Kidney (tissue), 14 donors: ENCODE data around the gene SPTBN1. TPM values are rescaled to one million over a fixed set of nuclear protein-coding genes. Genes with fewer than 3 reads are reported as not detected.

ENCODE experiments used
- DNase-seq, 5 donors: peaks; one replicate each; pipeline ENCODE4 v3.0.0-alpha.2; 2013 to 2020
- FAIRE-seq: peaks from 2 replicates; lab custom pipeline; 2012; peaks lifted over from hg19 to GRCh38; lab: Jason Lieb, UNC
- H3K27ac ChIP-seq, 2 donors: one replicate each; pipeline ENCODE4 v1.7.0; 2013; ENCODE audit warnings: low read depth in 2 of 2, low read length in 2 of 2, inconsistent platforms in 1 of 2
- H3K27me3 ChIP-seq: one replicate; pipeline ENCODE4 v1.7.1; 2013; ENCODE audit warnings: low read length, inconsistent platforms; ENCODE audit not compliant: control insufficient read depth, insufficient read depth
- H3K36me3 ChIP-seq, 3 donors: one replicate each; pipeline versions ENCODE4 v1.7.0 to v1.7.1; 2013; ENCODE audit warnings: low read length in 3 of 3, control low read depth in 1 of 3, inconsistent platforms in 1 of 3; ENCODE audit not compliant: insufficient read depth in 3 of 3, control insufficient read depth in 2 of 3
- H3K4me1 ChIP-seq, 3 donors: one replicate each; pipeline versions ENCODE4 v1.7.0 to v1.7.1; 2013; ENCODE audit warnings: low read length in 3 of 3, inconsistent platforms in 1 of 3, low read depth in 1 of 3; ENCODE audit not compliant: control insufficient read depth in 2 of 3, insufficient read depth in 2 of 3
- H3K4me3 ChIP-seq, 3 donors: one replicate each; pipeline versions ENCODE4 v1.7.0 to v1.8.1; 2013; ENCODE audit warnings: low read length in 3 of 3, control low read depth in 1 of 3, inconsistent platforms in 1 of 3
- H3K9ac ChIP-seq, 3 donors: one replicate each; pipeline versions ENCODE4 v1.7.0 to v1.7.1; 2013; ENCODE audit warnings: low read length in 3 of 3, control low read depth in 1 of 3, inconsistent platforms in 1 of 3
- H3K9me3 ChIP-seq, 3 donors: one replicate each; pipeline versions ENCODE4 v1.7.0 to v1.7.1; 2013; ENCODE audit warnings: low read length in 3 of 3, control low read depth in 1 of 3, inconsistent platforms in 1 of 3; ENCODE audit not compliant: control insufficient read depth in 2 of 3, insufficient read depth in 1 of 3
- CTCF ChIP-seq: IDR thresholded peaks from 3 replicates; pipeline ENCODE4 v1.5.1; 2012; ENCODE audit warnings: mild to moderate bottlenecking, moderate library complexity, borderline replicate concordance; ENCODE audit not compliant: insufficient read depth; ENCODE audit errors: extremely low read depth
- intact Hi-C: fragments of 100-400 bp; cut with DNase I; formaldehyde crosslinking; loops from one replicate; pipeline ENCODE4 v1.11.1; 2022
- polyA plus RNA-seq: library from polyadenylated mRNA; stranded (reverse); fragments of 350-450 nt; fragmentation: Illumina TruSeq; extraction: RNeasy Lipid Tissue Mini Kit (QIAGEN cat#74804); gene quantifications from one replicate; pipeline ENCODE4 v1.2.3, GENCODE V29; 2014; ENCODE audit warnings: low read depth, low replicate concordance; ENCODE audit not compliant: insufficient read depth
- total RNA-seq: library from RNA; stranded (reverse); fragmentation: NEBNext Ultra II Directional; extraction: Animal tissue kit (Norgen Biotek cat#: 25700); gene quantifications from one replicate; pipeline ENCODE4 v1.2.1, GENCODE V29; 2021
- donor health status: control.
- donor health status: control.
- donor health status: control.
- donor health status: control.
- donor health status: control.
- donor health status: DM: yes; HTN: yes; CAD: no.
- donor health status: Normal renal cell carcinoma (clear cell type).

The SPTBN1 gene
- total and polyA plus RNA-seq, 2 donors from 2014 or later: 93.2 to 313 TPM

DNA sequence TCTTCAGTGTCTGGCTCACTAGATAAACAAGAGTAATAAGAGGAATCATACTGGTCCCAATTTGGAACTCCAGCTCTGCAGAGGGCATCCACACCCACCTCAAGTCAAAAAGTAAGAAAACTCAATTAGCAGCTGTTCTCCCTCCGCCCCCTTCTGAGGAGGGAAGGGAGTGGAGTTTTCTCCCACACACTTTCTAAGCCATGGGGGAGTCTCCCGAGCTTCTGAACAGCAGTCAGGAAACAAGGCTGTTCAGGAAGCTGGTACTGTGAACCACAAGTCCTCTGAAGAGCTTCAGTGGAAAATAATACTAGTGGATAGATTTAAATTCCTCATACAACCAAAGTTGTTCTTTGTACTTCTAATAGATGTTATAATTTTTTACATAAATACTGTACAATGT lies 32.9 kb upstream of the SPTBN1 start:
- H3K9ac ChIP-seq: no peak overlapping the region
- H3K9me3 ChIP-seq: no peaks in the 10 kb centered on the region
- H3K4me3 ChIP-seq: no peak overlapping the region
- peak in 4 of 5 donors; percentile 43 to 77 (median 63) for DNase-seq
- peaks cover 3 to 6% (median 4%) of the 10 kb centered on the region in 3 donors for H3K4me1 ChIP-seq
- TF ChIP-seq CTCF: no peak
- H3K27ac ChIP-seq: peak overlapping the region in 1 of 2 donors; percentile 7
- no peaks in the 10 kb centered on the region for H3K27me3 ChIP-seq
- intact Hi-C loops: no loop called here
- H3K36me3 ChIP-seq: no peaks in the 10 kb centered on the region
- FAIRE-seq: no peak

DNA sequence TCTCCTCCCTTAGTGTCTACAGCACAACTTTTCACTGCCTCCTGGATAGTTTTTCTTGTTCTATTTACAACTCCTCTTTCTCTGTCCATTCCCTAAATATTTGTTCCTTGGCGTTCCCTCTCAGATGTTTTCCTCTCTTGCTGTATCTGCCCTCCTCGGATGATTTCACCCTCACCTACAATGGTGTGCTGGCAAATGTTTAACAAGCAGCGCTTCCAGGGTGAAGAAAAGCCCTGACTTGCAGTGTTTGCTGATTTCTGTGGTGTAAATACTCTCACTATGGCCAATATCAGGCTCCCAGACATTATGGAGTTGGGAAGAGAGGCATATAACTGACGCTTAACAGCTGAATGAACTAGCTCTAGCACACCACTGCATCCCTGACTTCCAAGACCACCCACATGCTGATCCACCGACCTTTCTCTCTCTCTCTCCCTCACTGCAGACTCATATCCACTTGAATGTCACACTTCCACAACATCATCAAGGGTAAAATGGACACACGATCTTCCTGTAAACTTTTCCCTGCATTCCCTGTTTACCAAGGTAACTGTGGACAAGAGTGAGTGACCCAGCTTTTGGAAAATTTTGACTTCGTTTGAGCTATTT lies 31.5 kb upstream of the SPTBN1 start:
- DNase-seq (no peak), FAIRE-seq (no peak)
- TF ChIP-seq CTCF: no peak
- H3K27me3 ChIP-seq: no peaks in the 10 kb centered on the region
- no peaks in the 10 kb centered on the region for H3K9me3 ChIP-seq
- H3K27ac ChIP-seq: no peak overlapping the region
- no peak overlapping the region for H3K4me3 ChIP-seq
- peaks cover 3 to 20% (median 15%) of the 10 kb centered on the region in 3 donors for H3K4me1 ChIP-seq
- intact Hi-C loops: no loop called here
- H3K9ac ChIP-seq: no peak overlapping the region
- H3K36me3 ChIP-seq: no peaks in the 10 kb centered on the region

DNA sequence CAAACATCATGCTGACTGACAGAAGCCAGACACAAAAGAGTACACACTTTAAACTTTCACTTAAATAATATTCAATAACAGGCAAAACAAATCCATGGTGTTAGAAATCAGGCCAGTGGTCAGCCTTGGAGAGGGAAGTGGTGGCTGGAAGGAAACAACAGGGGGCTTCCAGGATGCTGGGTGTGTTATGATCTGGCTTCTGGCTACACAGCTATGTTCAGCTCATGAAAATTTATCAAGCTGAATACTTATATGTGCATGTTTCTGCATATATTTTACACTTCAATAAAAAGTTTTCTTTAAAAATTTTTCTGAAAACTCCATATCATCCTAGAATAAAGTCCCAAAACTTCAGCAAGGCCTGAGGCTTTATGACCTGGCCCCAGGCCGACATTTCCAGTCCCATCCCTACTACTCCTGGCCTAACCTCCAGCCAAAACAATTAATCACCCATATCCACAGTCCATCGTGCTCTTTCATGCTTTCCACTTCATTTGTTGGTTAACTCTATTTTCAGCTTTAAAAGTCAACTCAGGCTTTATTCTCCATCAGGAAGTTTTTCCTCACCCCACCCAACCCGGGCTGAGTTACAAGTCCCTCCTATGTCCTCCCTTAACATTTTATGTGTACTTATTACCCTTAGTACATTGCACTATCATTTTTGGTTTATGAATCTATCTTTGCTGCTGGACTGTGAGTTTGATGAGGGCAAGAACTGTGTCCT lies 27.9 kb upstream of the SPTBN1 start:
- DNase-seq: peak in 2 of 5 donors; percentile 40 to 73
- H3K4me3 ChIP-seq: no peak overlapping the region
- no peaks in the 10 kb centered on the region for H3K36me3 ChIP-seq
- no peaks in the 10 kb centered on the region for H3K27me3 ChIP-seq
- FAIRE-seq: no peak
- peaks cover 3 to 31% (median 24%) of the 10 kb centered on the region in 3 donors for H3K4me1 ChIP-seq
- no peak for TF ChIP-seq CTCF
- H3K9ac ChIP-seq: no peak overlapping the region
- H3K27ac ChIP-seq: peak overlapping the region in 1 of 2 donors; percentile 56
- H3K9me3 ChIP-seq: no peaks in the 10 kb centered on the region
- intact Hi-C loops: no loop called here
